Measurements from ENCODE around the gene CDC42EP2.

The CDC42EP2 gene

DNA sequence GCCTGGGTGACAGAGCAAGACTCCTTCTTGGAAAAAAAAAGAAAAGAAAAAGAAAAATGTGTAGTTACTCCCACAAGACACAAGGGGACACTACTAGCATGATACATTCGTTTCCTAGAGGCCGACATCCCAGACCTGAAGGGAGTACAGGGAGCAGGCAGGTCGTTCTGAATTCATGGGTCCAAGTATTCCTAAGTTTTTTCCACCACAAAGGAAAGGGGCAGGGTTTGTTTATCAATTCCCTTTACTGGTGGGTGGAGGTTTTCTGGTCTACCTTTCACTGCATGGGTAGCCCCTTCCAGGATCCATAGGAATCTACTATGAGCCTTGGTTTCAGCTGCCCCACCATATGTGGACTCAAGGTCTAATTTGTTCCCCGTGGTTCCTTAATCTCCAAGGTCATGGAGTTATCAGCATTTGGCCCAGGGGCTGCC is 51.7 kb downstream of the CDC42EP2 start:
- no peak for DNase-seq (ENCODE audit: extremely low read depth, insufficient read length)
- H3K27me3 ChIP-seq (replicated peaks; ENCODE audit: control insufficient read depth, insufficient read depth, low read length) = no peaks in the 10 kb centered on the region
- H3K4me3 ChIP-seq (replicated peaks; ENCODE audit: low read depth, low read length) = no peak overlapping the region
- H3K36me3 ChIP-seq (ENCODE audit: control insufficient read depth, insufficient read depth, low read length) = no peaks in the 10 kb centered on the region
- TF ChIP-seq, protein P1, sequence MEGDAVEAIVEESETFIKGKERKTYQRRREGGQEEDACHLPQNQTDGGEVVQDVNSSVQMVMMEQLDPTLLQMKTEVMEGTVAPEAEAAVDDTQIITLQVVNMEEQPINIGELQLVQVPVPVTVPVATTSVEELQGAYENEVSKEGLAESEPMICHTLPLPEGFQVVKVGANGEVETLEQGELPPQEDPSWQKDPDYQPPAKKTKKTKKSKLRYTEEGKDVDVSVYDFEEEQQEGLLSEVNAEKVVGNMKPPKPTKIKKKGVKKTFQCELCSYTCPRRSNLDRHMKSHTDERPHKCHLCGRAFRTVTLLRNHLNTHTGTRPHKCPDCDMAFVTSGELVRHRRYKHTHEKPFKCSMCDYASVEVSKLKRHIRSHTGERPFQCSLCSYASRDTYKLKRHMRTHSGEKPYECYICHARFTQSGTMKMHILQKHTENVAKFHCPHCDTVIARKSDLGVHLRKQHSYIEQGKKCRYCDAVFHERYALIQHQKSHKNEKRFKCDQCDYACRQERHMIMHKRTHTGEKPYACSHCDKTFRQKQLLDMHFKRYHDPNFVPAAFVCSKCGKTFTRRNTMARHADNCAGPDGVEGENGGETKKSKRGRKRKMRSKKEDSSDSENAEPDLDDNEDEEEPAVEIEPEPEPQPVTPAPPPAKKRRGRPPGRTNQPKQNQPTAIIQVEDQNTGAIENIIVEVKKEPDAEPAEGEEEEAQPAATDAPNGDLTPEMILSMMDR (IDR thresholded peaks at IDR 0.05; ENCODE audit: insufficient read depth, low read length, poor library complexity, severe bottlenecking) = peak; percentile 79

DNA sequence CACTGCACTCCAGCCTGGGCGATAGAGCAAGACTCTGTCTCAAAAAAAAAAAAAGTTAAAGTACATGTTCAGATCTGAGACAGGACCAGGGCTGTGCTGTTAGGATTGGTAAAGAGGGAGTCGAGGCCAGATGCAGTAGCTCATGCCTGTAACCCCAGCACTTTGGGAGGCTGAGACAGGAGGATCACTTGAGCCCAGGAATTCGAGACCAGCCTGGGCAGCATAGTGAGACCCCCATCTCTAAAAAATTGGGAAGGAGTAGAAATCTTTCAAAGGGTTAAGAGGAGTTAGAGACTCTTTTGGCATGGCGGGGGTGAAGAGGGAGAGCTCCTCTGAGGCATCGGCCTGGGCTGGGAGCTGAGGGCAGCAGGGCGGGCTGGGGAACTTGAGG is 56.0 kb downstream of the CDC42EP2 start:
- H3K4me3 ChIP-seq (replicated peaks; ENCODE audit: low read depth, low read length) = no peak overlapping the region
- no peaks in the 10 kb centered on the region for H3K36me3 ChIP-seq (ENCODE audit: control insufficient read depth, insufficient read depth, low read length)
- no peak for DNase-seq (ENCODE audit: extremely low read depth, insufficient read length)
- TF ChIP-seq, protein P1 (IDR thresholded peaks at IDR 0.05; ENCODE audit: insufficient read depth, low read length, poor library complexity, severe bottlenecking) = no peak
- H3K27me3 ChIP-seq (replicated peaks; ENCODE audit: control insufficient read depth, insufficient read depth, low read length) = no peaks in the 10 kb centered on the region
